Mucosa of rectum (tissue), 2 donors: Measurements from ENCODE around the gene ITGA8.

Source experiments
- H3K27ac ChIP-seq, 2 donors: one replicate each; pipeline ENCODE4 v1.7.0; 2013; ENCODE audit warnings: inconsistent platforms in 2 of 2, low read depth in 2 of 2, low read length in 2 of 2
- H3K27me3 ChIP-seq, 2 donors: one replicate each; pipeline ENCODE4 v1.7.0; 2013; ENCODE audit warnings: low read length in 2 of 2; ENCODE audit not compliant: control insufficient read depth in 2 of 2, insufficient read depth in 2 of 2
- H3K36me3 ChIP-seq, 2 donors: one replicate each; pipeline ENCODE4 v1.7.0; 2013; ENCODE audit warnings: low read length in 2 of 2; ENCODE audit not compliant: control insufficient read depth in 2 of 2, insufficient read depth in 2 of 2
- H3K4me1 ChIP-seq, 2 donors: one replicate each; pipeline ENCODE4 v1.7.0; 2013; ENCODE audit warnings: low read length in 2 of 2, mild to moderate bottlenecking in 1 of 2; ENCODE audit not compliant: control insufficient read depth in 2 of 2, insufficient read depth in 2 of 2
- H3K4me3 ChIP-seq, 2 donors: one replicate each; pipeline ENCODE4 v1.7.0; 2013; ENCODE audit warnings: low read length in 2 of 2
- H3K9ac ChIP-seq, 2 donors: one replicate each; pipeline ENCODE4 v1.7.0; 2013; ENCODE audit warnings: low read length in 2 of 2, low read depth in 1 of 2, mild to moderate bottlenecking in 1 of 2
- H3K9me3 ChIP-seq, 2 donors: one replicate each; pipeline ENCODE4 v1.7.0; 2013; ENCODE audit warnings: low read length in 2 of 2; ENCODE audit not compliant: control insufficient read depth in 2 of 2
- donor health status: healthy.
- donor health status: Normal muscosa, but diverticular disease.

ITGA8 gene

GRCh38 chr10:15748126-15748525 is 28.4 kb upstream of the ITGA8 start:
- Histone ChIP-seq H3K9me3 (no peaks in the 10 kb centered on the region), H3K27me3 (no peaks in the 10 kb centered on the region), H3K4me1 (no peaks in the 10 kb centered on the region), H3K9ac (no peak overlapping the region), H3K36me3 (no peaks in the 10 kb centered on the region), H3K4me3 (no peak overlapping the region), H3K27ac (no peak overlapping the region)

- H3K9ac ChIP-seq, result no peak overlapping the region
- no peaks in the 10 kb centered on the region for H3K9me3 ChIP-seq
- H3K27ac ChIP-seq, result peak overlapping the region in 1 of 2 donors; percentile 59
- no peaks in the 10 kb centered on the region for H3K27me3 ChIP-seq
- H3K36me3 ChIP-seq, result no peaks in the 10 kb centered on the region
- no peaks in the 10 kb centered on the region for H3K4me1 ChIP-seq
- no peak overlapping the region for H3K4me3 ChIP-seq
These were observed 27.9 kb upstream of the ITGA8 start for GRCh38 chr10:15747632-15748031.

DNA sequence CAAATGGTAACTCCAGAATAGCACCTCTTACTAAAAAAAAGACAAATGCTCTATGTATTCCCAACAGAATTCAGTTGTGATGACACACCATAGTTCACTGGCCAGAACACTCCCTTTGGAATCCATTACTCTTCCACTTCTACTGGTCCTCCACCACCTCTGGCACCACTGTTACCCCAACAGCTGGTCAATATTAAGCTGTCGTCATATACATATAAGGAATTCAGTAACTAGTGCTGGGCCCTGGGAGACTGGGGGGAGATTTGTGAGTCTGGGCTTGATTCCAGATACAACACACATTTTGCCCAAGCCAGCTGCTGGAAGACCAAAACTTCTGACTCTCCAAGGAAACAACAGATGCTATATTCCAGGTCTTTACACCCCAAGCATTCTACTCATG is 26.0 kb upstream of the ITGA8 start:
- H3K9me3 ChIP-seq, result no peaks in the 10 kb centered on the region
- H3K4me1 ChIP-seq, result no peaks in the 10 kb centered on the region
- H3K27ac ChIP-seq, result no peak overlapping the region
- no peaks in the 10 kb centered on the region for H3K36me3 ChIP-seq
- no peak overlapping the region for H3K4me3 ChIP-seq
- H3K27me3 ChIP-seq, result no peaks in the 10 kb centered on the region
- no peak overlapping the region for H3K9ac ChIP-seq

- no peaks in the 10 kb centered on the region for H3K27me3 ChIP-seq
- no peaks in the 10 kb centered on the region for H3K36me3 ChIP-seq
- no peaks in the 10 kb centered on the region for H3K9me3 ChIP-seq
- no peaks in the 10 kb centered on the region for H3K4me1 ChIP-seq
- no peak overlapping the region for H3K27ac ChIP-seq
- H3K9ac ChIP-seq, result no peak overlapping the region
- no peak overlapping the region for H3K4me3 ChIP-seq
These were observed 24.6 kb upstream of the ITGA8 start for GRCh38 chr10:15744217-15744865.

GRCh38 chr10:15743443-15743842 is 23.7 kb upstream of the ITGA8 start:
- Histone ChIP-seq H3K4me1 (no peaks in the 10 kb centered on the region), H3K27me3 (no peaks in the 10 kb centered on the region), H3K36me3 (no peaks in the 10 kb centered on the region), H3K4me3 (no peak overlapping the region), H3K9me3 (no peaks in the 10 kb centered on the region), H3K27ac (no peak overlapping the region), H3K9ac (no peak overlapping the region)

- H3K4me3 ChIP-seq, result no peak overlapping the region
- no peak overlapping the region for H3K9ac ChIP-seq
- no peaks in the 10 kb centered on the region for H3K27me3 ChIP-seq
- H3K27ac ChIP-seq, result no peak overlapping the region
- H3K36me3 ChIP-seq, result no peaks in the 10 kb centered on the region
- no peaks in the 10 kb centered on the region for H3K4me1 ChIP-seq
- H3K9me3 ChIP-seq, result no peaks in the 10 kb centered on the region
These were observed 23.1 kb upstream of the ITGA8 start for GRCh38 chr10:15742836-15743235.

- Histone ChIP-seq H3K36me3 (no peaks in the 10 kb centered on the region), H3K9ac (no peak overlapping the region), H3K4me3 (no peak overlapping the region), H3K27ac (no peak overlapping the region), H3K9me3 (no peaks in the 10 kb centered on the region), H3K27me3 (no peaks in the 10 kb centered on the region), H3K4me1 (no peaks in the 10 kb centered on the region)
These were observed 22.4 kb upstream of the ITGA8 start for GRCh38 chr10:15742102-15742501.

- no peak overlapping the region for H3K27ac ChIP-seq
- no peaks in the 10 kb centered on the region for H3K27me3 ChIP-seq
- H3K9me3 ChIP-seq, result no peaks in the 10 kb centered on the region
- no peak overlapping the region for H3K9ac ChIP-seq
- no peaks in the 10 kb centered on the region for H3K4me1 ChIP-seq
- H3K4me3 ChIP-seq, result no peak overlapping the region
- no peaks in the 10 kb centered on the region for H3K36me3 ChIP-seq
These were observed 21.9 kb upstream of the ITGA8 start for GRCh38 chr10:15741581-15741980.

DNA sequence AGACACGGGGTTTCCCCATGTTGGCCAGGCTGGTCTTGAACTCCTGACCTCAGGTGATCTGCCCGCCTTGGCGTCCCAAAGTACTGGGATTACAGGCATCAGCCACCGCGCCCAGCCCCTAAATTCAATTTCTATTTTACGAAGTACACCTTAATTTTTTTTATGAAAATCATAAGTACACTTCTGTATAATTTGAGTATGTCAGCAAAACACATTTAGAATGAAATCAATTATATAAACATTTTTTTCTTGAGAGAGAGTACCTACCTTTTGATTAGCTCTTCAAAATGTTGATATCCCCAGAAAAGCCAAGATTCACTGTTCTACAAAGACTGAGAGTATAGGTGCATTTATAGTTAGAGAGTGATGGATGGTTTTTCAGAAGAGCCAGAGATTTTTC is 20.5 kb upstream of the ITGA8 start:
- no peaks in the 10 kb centered on the region for H3K27me3 ChIP-seq
- H3K9me3 ChIP-seq, result no peaks in the 10 kb centered on the region
- no peaks in the 10 kb centered on the region for H3K4me1 ChIP-seq
- no peak overlapping the region for H3K27ac ChIP-seq
- H3K36me3 ChIP-seq, result no peaks in the 10 kb centered on the region
- H3K4me3 ChIP-seq, result no peak overlapping the region
- no peak overlapping the region for H3K9ac ChIP-seq

GRCh38 chr10:15739254-15739970 is 19.7 kb upstream of the ITGA8 start:
- no peaks in the 10 kb centered on the region for H3K4me1 ChIP-seq
- H3K27ac ChIP-seq, result peak overlapping the region; percentile 41 to 52

More at GRCh38 chr10:15739254-15739970, 19.7 kb upstream of the ITGA8 start:
- Histone ChIP-seq H3K36me3 (no peaks in the 10 kb centered on the region), H3K27me3 (no peaks in the 10 kb centered on the region), H3K4me3 (no peak overlapping the region), H3K9me3 (no peaks in the 10 kb centered on the region), H3K9ac (no peak overlapping the region)
